ENCODE data around the gene RPS21. TPM values are rescaled to one million over a fixed set of nuclear protein-coding genes. Genes with fewer than 3 reads are reported as not detected.

The RPS21 gene
- total and polyA plus RNA-seq, 9 of the 15 experiments (the other 6 are each of a cell fraction or from before 2014, with no cell fraction given): 1,380 to 5,647 (median 3,091) TPM

DNA sequence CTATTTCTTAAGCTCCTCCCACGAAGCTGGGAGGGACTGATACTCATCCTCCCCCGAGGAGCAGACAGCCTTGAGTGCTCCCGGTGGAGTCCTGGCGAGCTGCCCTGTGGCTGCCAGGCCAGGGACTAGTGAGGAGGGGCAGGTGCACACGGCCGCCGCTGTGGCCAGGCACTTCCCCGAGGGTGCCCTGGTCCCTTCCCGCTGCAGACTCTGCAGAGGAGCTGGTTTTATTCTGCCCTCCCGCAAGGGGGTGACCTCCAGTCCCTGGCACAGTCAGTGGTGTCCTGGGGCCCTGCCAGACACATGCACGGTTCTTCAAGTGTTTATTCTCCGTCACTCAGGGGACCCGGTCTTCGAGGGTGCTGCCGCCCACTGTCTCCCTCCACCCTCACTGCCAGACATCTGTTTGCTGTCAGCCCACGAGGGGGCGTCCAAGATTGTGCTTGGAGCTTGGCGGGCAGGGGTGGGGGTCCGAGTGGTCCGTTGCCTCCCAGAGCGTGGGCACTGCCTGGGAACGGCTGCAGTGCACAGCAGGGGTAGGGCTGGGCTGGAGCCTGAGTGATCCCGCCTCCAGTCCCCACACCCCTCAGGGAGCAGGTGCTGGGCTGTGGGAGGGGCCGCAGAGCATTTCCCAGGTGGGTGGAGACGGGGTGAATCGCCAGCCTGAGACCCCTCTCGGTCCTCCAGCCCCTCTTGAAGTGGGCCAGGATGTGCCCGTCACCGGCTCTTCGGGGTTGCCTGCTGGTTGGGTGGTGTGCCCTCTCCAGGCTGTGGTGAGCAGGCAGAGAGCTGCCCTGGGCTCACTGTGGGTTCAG is 23.2 kb downstream of the RPS21 start (continued):
- no peak for TF ChIP-seq WHSC1 (IDR thresholded peaks at IDR 0.05; ENCODE audit: low read length)
- peak; percentile 52; the same call in 1 of the 2 replicates for TF ChIP-seq L3MBTL2 (IDR thresholded peaks at IDR 0.05)
- no peak for TF ChIP-seq SMARCB1 (IDR thresholded peaks at IDR 0.05; ENCODE audit: insufficient read length, low read depth)
- 0 out of 2 replicates have a peak, but pooled peaks have one; percentile 12 for TF ChIP-seq ESRRA (IDR thresholded peaks at IDR 0.05; ENCODE audit: borderline replicate concordance, low read depth)
- no peak for TF ChIP-seq C11orf30 (IDR thresholded peaks at IDR 0.05; ENCODE audit: low read depth)
- TF ChIP-seq TGIF2 (CRISPR knock-in tag; IDR thresholded peaks at IDR 0.05): no peak
- TF ChIP-seq ERF (CRISPR knock-in tag; IDR thresholded peaks at IDR 0.05): no peak
- no peak for TF ChIP-seq MAFG (tag; conservative IDR thresholded peaks at IDR 0.05)
- TF ChIP-seq KLF16 (IDR thresholded peaks at IDR 0.05): no peak
- TF ChIP-seq EHMT2 (IDR thresholded peaks at IDR 0.05): no peak
- no peak for TF ChIP-seq ARID1B (IDR thresholded peaks at IDR 0.05)
- 0 out of 4 replicates have a peak, but pooled peaks of 1 of the 2 experiments have one; percentile 17 for TF ChIP-seq RCOR1 (IDR thresholded peaks at IDR 0.05; ENCODE audit: borderline replicate concordance in 1 of 2, low read depth in 2 of 2, low read length in 2 of 2)
- TF ChIP-seq, protein P1, sequence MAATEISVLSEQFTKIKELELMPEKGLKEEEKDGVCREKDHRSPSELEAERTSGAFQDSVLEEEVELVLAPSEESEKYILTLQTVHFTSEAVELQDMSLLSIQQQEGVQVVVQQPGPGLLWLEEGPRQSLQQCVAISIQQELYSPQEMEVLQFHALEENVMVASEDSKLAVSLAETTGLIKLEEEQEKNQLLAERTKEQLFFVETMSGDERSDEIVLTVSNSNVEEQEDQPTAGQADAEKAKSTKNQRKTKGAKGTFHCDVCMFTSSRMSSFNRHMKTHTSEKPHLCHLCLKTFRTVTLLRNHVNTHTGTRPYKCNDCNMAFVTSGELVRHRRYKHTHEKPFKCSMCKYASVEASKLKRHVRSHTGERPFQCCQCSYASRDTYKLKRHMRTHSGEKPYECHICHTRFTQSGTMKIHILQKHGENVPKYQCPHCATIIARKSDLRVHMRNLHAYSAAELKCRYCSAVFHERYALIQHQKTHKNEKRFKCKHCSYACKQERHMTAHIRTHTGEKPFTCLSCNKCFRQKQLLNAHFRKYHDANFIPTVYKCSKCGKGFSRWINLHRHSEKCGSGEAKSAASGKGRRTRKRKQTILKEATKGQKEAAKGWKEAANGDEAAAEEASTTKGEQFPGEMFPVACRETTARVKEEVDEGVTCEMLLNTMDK (IDR thresholded peaks at IDR 0.05; ENCODE audit: borderline replicate concordance, insufficient read depth, low read depth, low read length, poor library complexity, severe bottlenecking): peak; percentile 83
- TF ChIP-seq NR2C2 (CRISPR knock-in tag; IDR thresholded peaks at IDR 0.05): 0 out of 2 replicates have a peak, but pooled peaks have one; percentile 39
- no peak for TF ChIP-seq NR2C2 (tag; IDR thresholded peaks at IDR 0.05)
- peak; percentile 57 for TF ChIP-seq SMC3 (conservative IDR thresholded peaks at IDR 0.05; ENCODE audit: insufficient read depth, low read depth, low read length)
- TF ChIP-seq CHD1 (IDR thresholded peaks at IDR 0.05; ENCODE audit: low read length): no peak
- TF ChIP-seq PHF20 (IDR thresholded peaks at IDR 0.05; ENCODE audit: partially characterized antibody): no peak
- TF ChIP-seq, protein P2, sequence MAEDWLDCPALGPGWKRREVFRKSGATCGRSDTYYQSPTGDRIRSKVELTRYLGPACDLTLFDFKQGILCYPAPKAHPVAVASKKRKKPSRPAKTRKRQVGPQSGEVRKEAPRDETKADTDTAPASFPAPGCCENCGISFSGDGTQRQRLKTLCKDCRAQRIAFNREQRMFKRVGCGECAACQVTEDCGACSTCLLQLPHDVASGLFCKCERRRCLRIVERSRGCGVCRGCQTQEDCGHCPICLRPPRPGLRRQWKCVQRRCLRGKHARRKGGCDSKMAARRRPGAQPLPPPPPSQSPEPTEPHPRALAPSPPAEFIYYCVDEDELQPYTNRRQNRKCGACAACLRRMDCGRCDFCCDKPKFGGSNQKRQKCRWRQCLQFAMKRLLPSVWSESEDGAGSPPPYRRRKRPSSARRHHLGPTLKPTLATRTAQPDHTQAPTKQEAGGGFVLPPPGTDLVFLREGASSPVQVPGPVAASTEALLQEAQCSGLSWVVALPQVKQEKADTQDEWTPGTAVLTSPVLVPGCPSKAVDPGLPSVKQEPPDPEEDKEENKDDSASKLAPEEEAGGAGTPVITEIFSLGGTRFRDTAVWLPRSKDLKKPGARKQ (CRISPR knock-in tag; IDR thresholded peaks at IDR 0.05): no peak
- TF ChIP-seq STAG1 (CRISPR knock-in tag; IDR thresholded peaks at IDR 0.05; ENCODE audit: borderline replicate concordance): peak; percentile 89
- TF ChIP-seq DIDO1 (tag; IDR thresholded peaks at IDR 0.05; ENCODE audit: low read depth): no peak
- TF ChIP-seq, protein P3, sequence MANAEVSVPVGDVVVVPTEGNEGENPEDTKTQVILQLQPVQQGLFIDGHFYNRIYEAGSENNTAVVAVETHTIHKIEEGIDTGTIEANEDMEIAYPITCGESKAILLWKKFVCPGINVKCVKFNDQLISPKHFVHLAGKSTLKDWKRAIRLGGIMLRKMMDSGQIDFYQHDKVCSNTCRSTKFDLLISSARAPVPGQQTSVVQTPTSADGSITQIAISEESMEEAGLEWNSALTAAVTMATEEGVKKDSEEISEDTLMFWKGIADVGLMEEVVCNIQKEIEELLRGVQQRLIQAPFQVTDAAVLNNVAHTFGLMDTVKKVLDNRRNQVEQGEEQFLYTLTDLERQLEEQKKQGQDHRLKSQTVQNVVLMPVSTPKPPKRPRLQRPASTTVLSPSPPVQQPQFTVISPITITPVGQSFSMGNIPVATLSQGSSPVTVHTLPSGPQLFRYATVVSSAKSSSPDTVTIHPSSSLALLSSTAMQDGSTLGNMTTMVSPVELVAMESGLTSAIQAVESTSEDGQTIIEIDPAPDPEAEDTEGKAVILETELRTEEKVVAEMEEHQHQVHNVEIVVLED (CRISPR knock-in tag; IDR thresholded peaks at IDR 0.05): no peak
- no peak for TF ChIP-seq FOXK1 (CRISPR knock-in tag; IDR thresholded peaks at IDR 0.05; ENCODE audit: borderline replicate concordance)
- TF ChIP-seq CC2D1A (IDR thresholded peaks at IDR 0.05): peak; percentile 66; the same call in 1 of the 2 replicates
